Measurements from ENCODE around the gene CD8B2.
"Not testable (repeated sequence)": the region's sequence is repeated elsewhere in the genome, so short reads cannot be mapped to it uniquely, and the experiment has no call there.

- TF ChIP-seq POLR2AphosphoS5, POLR2A (IDR thresholded peaks at IDR 0.05; ENCODE audit: low read depth, low read length): not testable (repeated sequence)
Observed at GRCh38 chr2:106461882-106462281, 25.3 kb upstream of the CD8B2 start.

Data from GM12891 (cell line).